Measurements from ENCODE around the gene C16orf92. TPM values are rescaled to one million over a fixed set of nuclear protein-coding genes. Genes with fewer than 3 reads are reported as not detected.

C16orf92 gene, protein sequence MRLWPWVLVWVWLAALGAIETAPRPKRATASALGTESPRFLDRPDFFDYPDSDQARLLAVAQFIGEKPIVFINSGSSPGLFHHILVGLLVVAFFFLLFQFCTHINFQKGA
- not detected for total RNA-seq

DNA sequence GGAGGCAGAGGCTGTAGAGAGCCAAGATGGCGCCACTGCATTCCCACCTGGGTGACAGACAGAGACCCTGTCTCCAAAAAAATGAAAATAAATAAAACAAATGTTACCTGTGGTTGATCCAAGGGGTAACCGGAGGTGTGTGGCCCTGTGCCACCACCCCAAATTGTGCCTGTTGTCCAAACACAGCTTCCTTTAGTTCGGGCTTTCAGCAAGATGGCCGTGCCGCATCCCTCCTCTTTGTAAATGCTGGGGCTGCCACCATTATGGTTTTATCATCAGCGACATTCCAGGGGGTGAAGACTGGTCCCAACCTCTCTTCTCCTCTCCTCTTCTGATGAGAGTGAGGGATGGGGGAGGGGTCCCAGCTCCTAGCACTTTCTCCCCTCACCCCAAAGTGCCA is at the start of gene C16orf92:
C16orf92 (plus strand) TSS at position 312 of the 400 bp plus-strand sequence. CDS start 143 bp downstream, outside the sequence.
- H3K4me1 Mint-ChIP-seq (ENCODE audit: low read depth): peaks cover 17% of the 10 kb centered on the region
- H3K27me3 Mint-ChIP-seq (ENCODE audit: low read depth): peaks cover 25% of the 10 kb centered on the region
- H3K9me3 Mint-ChIP-seq: no peaks in the 10 kb centered on the region
- no peak for ATAC-seq (replicated peaks in 1 of 2)
- no peak within 1 kb of the TSS for H3K4me3 Mint-ChIP-seq
- DNase-seq: no peak
- no peak within 1 kb of the TSS for H3K27ac Mint-ChIP-seq
- no peaks in the 10 kb centered on the region for H3K36me3 Mint-ChIP-seq (ENCODE audit: insufficient read depth in 2 of 2)

DNA sequence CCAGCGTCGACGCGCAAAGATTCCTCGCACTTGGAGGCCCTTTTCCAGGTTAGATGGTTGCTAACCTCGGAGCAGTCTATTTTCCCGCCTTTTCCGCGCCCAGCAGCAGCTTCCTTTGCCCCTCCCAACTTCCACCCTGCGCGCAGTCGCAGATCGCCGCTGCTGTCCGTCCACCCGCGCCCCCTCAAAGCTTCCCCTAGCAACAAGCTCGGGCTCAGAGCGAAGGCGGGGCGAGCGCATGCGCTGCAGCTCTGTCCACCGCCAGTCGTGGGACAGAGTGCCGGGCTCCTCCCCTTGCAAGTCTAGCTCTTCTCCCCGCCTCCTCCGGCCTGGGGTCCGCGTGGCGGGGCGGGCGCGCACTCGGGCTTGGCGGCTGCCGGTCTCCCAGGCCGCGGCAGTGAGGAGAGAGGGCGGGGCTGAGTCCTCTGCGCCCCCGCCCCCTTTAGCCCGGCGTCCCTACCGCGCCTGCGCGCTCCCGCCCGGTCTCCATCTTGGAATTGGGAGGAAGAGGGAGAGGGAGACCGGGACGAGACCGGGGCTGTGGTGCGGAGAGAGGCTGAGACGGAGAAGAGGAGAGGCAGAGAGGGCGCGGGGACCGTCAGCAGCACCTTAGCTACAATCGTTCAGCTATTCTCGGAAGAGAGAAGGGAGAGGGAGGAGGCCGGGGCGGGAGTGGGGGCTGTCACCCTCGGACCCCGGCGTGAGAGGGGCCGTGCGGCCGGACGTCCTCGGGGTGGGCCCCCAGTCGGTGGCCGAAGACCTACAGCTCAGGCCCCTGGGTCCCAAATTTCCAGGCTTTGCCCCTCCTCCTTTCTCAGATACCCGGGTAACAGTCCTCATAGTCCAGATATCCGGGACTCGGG is 49.4 kb upstream of the C16orf92 start, which contains the start of gene TAOK2:
TAOK2 (plus strand) TSS at position 485 of the 863 bp plus-strand sequence. CDS start 3,905 bp downstream, outside the sequence.
- ATAC-seq (replicated peaks in 1 of 2) (peak; percentile 98 to 99), DNase-seq (peak; percentile 98)
- Mint-ChIP-seq H3K36me3 (ENCODE audit: insufficient read depth in 2 of 2) (peaks cover 9 to 17% of the 10 kb centered on the region in 2 donors), H3K4me1 (ENCODE audit: low read depth) (peaks cover 31% of the 10 kb centered on the region), H3K9me3 (no peaks in the 10 kb centered on the region), H3K27me3 (ENCODE audit: low read depth) (no peaks in the 10 kb centered on the region), H3K27ac (peak within 1 kb of the TSS; percentile 85), H3K4me3 (peak within 1 kb of the TSS; percentile 88 to 91)

DNA sequence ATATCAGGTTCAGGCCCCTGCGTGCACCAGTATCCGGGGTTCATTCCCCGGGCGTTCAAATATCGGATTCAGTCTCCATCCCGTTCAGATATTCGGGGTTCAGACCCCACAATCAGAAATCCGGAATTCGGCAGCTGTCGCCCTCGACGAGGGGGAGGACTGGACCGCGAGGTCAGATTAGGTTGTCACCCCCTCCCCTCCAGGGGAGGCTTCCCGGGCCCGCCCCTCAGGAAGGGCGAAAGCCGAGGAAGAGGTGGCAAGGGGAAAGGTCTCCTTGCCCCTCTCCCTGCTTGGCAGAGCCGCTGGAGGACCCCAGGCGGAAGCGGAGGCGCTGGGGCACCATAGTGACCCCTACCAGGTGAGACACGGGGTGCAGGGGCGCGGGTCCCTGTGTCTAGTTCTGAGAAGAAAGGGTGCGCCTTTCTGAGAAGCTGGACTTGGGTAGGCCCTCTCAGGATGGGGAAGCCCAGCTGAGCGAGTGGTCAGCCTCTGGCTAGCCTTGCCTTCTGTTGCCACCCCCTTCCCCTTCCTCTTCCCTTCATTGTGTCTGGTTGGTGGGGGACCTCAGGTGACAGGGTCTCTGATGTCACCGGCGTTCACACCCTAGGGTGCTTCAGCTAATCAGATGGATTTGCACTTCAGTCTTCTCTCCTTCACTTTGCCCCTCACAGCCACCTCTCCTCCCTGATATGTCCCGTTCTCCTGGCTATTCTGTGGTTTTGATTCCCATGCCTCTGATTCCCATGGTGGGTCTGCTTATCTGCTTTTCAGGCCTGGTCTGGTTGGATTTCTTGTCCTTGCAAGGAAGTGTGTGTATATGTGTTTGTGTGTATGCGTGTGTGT is 48.5 kb upstream of the C16orf92 start:
- peak overlapping the region; percentile 88 to 91 for H3K4me3 Mint-ChIP-seq
- DNase-seq: peak; percentile 27 to 29
- no peaks in the 10 kb centered on the region for H3K27me3 Mint-ChIP-seq (ENCODE audit: low read depth)
- no peaks in the 10 kb centered on the region for H3K9me3 Mint-ChIP-seq
- H3K27ac Mint-ChIP-seq: peak overlapping the region; percentile 85
- no peak for ATAC-seq (replicated peaks in 1 of 2)
- peaks cover 31% of the 10 kb centered on the region for H3K4me1 Mint-ChIP-seq (ENCODE audit: low read depth)
- peaks cover 10 to 17% of the 10 kb centered on the region in 2 donors for H3K36me3 Mint-ChIP-seq (ENCODE audit: insufficient read depth in 2 of 2)

- DNase-seq (no peak), ATAC-seq (replicated peaks in 1 of 2) (no peak)
- peaks cover 10 to 18% of the 10 kb centered on the region in 2 donors for H3K36me3 Mint-ChIP-seq (ENCODE audit: insufficient read depth in 2 of 2)
- no peaks in the 10 kb centered on the region for H3K27me3 Mint-ChIP-seq (ENCODE audit: low read depth)
- H3K4me1 Mint-ChIP-seq (ENCODE audit: low read depth): peaks cover 31% of the 10 kb centered on the region
- H3K27ac Mint-ChIP-seq: peak overlapping the region; percentile 67
- H3K4me3 Mint-ChIP-seq: peak overlapping the region; percentile 88 to 91
- no peaks in the 10 kb centered on the region for H3K9me3 Mint-ChIP-seq
These were observed 47.9 kb upstream of the C16orf92 start for GRCh38 chr16:29975134-29975538.

GRCh38 chr16:29975811-29976511 is 47.0 kb upstream of the C16orf92 start:
- H3K4me3 Mint-ChIP-seq: peak overlapping the region; percentile 88 to 91
- ATAC-seq (replicated peaks in 1 of 2) (no peak), DNase-seq (no peak)
- peaks cover 31% of the 10 kb centered on the region for H3K4me1 Mint-ChIP-seq (ENCODE audit: low read depth)
- H3K9me3 Mint-ChIP-seq: no peaks in the 10 kb centered on the region
- H3K36me3 Mint-ChIP-seq (ENCODE audit: insufficient read depth in 2 of 2): peaks cover 10 to 22% of the 10 kb centered on the region in 2 donors
- no peaks in the 10 kb centered on the region for H3K27me3 Mint-ChIP-seq (ENCODE audit: low read depth)
- peak overlapping the region; percentile 67 for H3K27ac Mint-ChIP-seq

GRCh38 chr16:29977063-29977825 is 45.8 kb upstream of the C16orf92 start:
- Mint-ChIP-seq H3K4me3 (no peak overlapping the region), H3K36me3 (ENCODE audit: insufficient read depth in 2 of 2) (peaks cover 10 to 19% of the 10 kb centered on the region in 2 donors)
- no peak for DNase-seq

GRCh38 chr16:29978081-29978480 is 44.9 kb upstream of the C16orf92 start:
- Mint-ChIP-seq H3K27me3 (ENCODE audit: low read depth) (no peaks in the 10 kb centered on the region), H3K27ac (no peak overlapping the region), H3K4me1 (ENCODE audit: low read depth) (peaks cover 31% of the 10 kb centered on the region), H3K4me3 (no peak overlapping the region), H3K9me3 (no peaks in the 10 kb centered on the region), H3K36me3 (ENCODE audit: insufficient read depth in 2 of 2) (peaks cover 9 to 15% of the 10 kb centered on the region in 2 donors)
- no peak for ATAC-seq (replicated peaks in 1 of 2)
- no peak for DNase-seq

More at GRCh38 chr16:29977063-29977825, 45.8 kb upstream of the C16orf92 start:
- H3K9me3 Mint-ChIP-seq: no peaks in the 10 kb centered on the region
- ATAC-seq (replicated peaks in 1 of 2): no peak
- peaks cover 31% of the 10 kb centered on the region for H3K4me1 Mint-ChIP-seq (ENCODE audit: low read depth)
- H3K27ac Mint-ChIP-seq: no peak overlapping the region
- H3K27me3 Mint-ChIP-seq (ENCODE audit: low read depth): no peaks in the 10 kb centered on the region

DNA sequence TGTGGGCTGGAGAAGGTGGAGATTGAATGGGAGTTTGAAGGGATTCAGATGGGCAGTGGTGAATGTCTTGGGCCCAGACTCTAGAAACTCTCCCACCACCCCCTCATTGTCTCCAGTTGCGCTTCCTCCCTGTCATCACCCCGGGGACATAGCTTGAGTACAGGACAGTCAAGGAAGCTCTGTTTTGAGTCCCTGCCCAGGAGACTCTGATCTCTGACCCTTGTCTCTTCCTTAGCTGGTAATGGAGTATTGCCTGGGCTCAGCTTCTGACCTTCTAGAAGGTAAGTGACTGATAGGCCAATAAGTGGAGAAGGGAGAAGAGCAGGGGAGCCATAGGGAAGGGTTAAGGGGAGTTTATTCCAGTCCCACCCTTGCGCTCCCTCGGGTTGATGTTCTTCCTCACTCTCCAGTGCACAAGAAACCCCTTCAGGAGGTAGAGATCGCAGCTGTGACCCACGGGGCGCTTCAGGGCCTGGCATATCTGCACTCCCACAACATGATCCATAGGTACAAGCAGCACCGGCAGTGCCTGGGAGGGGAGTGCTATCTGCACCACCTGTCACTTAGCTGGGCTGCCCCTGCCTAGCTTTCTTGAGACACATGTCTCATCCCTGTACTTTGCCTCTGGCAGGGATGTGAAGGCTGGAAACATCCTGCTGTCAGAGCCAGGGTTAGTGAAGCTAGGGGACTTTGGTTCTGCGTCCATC is 44.3 kb upstream of the C16orf92 start:
- Mint-ChIP-seq H3K9me3 (no peaks in the 10 kb centered on the region), H3K36me3 (ENCODE audit: insufficient read depth in 2 of 2) (peaks cover 7 to 18% of the 10 kb centered on the region in 2 donors), H3K27me3 (ENCODE audit: low read depth) (no peaks in the 10 kb centered on the region), H3K4me1 (ENCODE audit: low read depth) (peaks cover 27% of the 10 kb centered on the region), H3K4me3 (no peak overlapping the region), H3K27ac (no peak overlapping the region)
- no peak for DNase-seq
- no peak for ATAC-seq (replicated peaks in 1 of 2)

- Mint-ChIP-seq H3K4me1 (ENCODE audit: low read depth) (no peaks in the 10 kb centered on the region), H3K4me3 (no peak overlapping the region), H3K9me3 (no peaks in the 10 kb centered on the region), H3K27me3 (ENCODE audit: low read depth) (no peaks in the 10 kb centered on the region), H3K27ac (no peak overlapping the region), H3K36me3 (ENCODE audit: insufficient read depth in 2 of 2) (peaks cover 7 to 17% of the 10 kb centered on the region in 2 donors)
- no peak for DNase-seq
- ATAC-seq (replicated peaks in 1 of 2): no peak
These were observed 40.2 kb upstream of the C16orf92 start for GRCh38 chr16:29982560-29983419.

DNA sequence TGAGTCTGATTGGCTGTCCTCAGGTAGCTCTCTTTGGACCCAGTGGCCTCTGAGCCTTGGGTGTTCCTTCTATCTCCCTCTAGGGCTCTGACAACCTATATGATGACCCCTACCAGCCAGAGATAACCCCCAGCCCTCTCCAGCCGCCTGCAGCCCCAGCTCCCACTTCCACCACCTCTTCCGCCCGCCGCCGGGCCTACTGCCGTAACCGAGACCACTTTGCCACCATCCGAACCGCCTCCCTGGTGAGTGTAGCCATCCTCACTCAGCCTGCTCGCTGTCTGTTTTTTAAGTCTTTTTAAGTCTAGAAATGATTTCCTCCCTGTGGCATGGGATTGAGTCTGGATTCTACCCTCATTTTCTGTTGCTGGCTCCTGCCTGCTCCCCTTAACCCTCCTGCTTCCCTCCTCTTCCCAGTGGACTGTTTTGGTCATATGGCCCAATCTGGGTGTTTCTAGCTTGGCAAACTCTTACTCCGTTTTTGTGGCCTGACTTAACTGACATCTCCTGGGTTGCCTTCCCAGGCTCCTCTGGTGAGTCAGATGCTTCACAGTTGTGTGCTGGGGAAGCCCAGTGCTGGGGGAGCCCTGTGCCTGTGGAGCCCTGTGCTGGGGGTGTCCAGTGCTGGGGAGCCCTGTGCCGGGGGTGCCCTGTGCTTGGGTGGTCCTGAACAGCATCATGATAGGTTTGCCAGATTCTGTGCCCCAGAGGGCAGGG is 39.4 kb upstream of the C16orf92 start:
- no peak overlapping the region for H3K4me3 Mint-ChIP-seq
- no peak overlapping the region for H3K27ac Mint-ChIP-seq
- H3K4me1 Mint-ChIP-seq (ENCODE audit: low read depth): no peaks in the 10 kb centered on the region
- ATAC-seq (replicated peaks in 1 of 2): no peak
- peaks cover 6 to 16% of the 10 kb centered on the region in 2 donors for H3K36me3 Mint-ChIP-seq (ENCODE audit: insufficient read depth in 2 of 2)
- no peaks in the 10 kb centered on the region for H3K9me3 Mint-ChIP-seq
- no peaks in the 10 kb centered on the region for H3K27me3 Mint-ChIP-seq (ENCODE audit: low read depth)
- DNase-seq: no peak

Measured in activated T-cell treated with anti-CD3 and anti-CD28 coated beads, Interleukin-2, amount 50 U/mL, for 72 hours (primary cell).